ENCODE results near the gene HS6ST3.

GRCh38 chr13:96862999-96863398, 773.1 kb downstream of the HS6ST3 start:
- TF ChIP-seq POLR2AphosphoS5 (IDR thresholded peaks at IDR 0.05; ENCODE audit: borderline replicate concordance, low read depth, low read length) (no peak), EZH2 (IDR thresholded peaks at IDR 0.05) (no peak), FOXP2 (optimal IDR thresholded peaks at IDR 0.05; ENCODE audit: control extremely low read depth, extremely low read length, insufficient read depth) (no peak)
